ENCODE measurements around the gene RAI2. TPM values are rescaled to one million over a fixed set of nuclear protein-coding genes. Genes with fewer than 3 reads are reported as not detected.

Gene RAI2
- total RNA-seq, 1 donor from 2014 or later = not detected

DNA sequence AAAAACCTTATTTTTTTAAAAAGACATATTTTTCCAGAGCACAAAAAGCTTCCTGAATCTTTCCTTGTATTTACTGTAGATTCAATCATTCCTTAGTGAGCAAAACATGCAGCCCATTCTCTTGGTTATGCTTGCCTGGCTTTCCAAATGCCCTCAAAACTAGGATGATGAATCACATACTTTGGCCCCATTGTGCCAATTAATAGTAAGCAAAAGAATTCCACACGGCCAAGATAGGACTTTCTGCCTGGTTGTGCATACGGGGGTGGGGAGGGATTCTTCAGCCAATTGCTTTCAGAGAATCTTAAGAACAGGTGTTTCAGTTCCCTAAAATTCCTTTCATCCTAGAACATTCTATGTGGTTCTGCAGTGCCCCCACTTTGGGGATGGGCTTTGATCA is 7.0 kb downstream of the RAI2 start:
- H3K27ac Mint-ChIP-seq = no peak overlapping the region
- no peaks in the 10 kb centered on the region for H3K4me1 Mint-ChIP-seq
- H3K27me3 Mint-ChIP-seq = peaks cover 12% of the 10 kb centered on the region
- DNase-seq (no peak), ATAC-seq (ENCODE audit: low read depth) (no peak)
- no peaks in the 10 kb centered on the region for H3K36me3 Mint-ChIP-seq (ENCODE audit: low read depth)
- intact Hi-C loops (cut with micrococcal nuclease) = no loop called here
- H3K9me3 Mint-ChIP-seq = no peaks in the 10 kb centered on the region
- CTCF ChIA-PET = no interaction called here
- POLR2A ChIA-PET = no interaction called here
- TF ChIP-seq, protein P1, sequence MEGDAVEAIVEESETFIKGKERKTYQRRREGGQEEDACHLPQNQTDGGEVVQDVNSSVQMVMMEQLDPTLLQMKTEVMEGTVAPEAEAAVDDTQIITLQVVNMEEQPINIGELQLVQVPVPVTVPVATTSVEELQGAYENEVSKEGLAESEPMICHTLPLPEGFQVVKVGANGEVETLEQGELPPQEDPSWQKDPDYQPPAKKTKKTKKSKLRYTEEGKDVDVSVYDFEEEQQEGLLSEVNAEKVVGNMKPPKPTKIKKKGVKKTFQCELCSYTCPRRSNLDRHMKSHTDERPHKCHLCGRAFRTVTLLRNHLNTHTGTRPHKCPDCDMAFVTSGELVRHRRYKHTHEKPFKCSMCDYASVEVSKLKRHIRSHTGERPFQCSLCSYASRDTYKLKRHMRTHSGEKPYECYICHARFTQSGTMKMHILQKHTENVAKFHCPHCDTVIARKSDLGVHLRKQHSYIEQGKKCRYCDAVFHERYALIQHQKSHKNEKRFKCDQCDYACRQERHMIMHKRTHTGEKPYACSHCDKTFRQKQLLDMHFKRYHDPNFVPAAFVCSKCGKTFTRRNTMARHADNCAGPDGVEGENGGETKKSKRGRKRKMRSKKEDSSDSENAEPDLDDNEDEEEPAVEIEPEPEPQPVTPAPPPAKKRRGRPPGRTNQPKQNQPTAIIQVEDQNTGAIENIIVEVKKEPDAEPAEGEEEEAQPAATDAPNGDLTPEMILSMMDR (IDR thresholded peaks at IDR 0.05) = no peak
- no peak overlapping the region for H3K4me3 Mint-ChIP-seq

DNA sequence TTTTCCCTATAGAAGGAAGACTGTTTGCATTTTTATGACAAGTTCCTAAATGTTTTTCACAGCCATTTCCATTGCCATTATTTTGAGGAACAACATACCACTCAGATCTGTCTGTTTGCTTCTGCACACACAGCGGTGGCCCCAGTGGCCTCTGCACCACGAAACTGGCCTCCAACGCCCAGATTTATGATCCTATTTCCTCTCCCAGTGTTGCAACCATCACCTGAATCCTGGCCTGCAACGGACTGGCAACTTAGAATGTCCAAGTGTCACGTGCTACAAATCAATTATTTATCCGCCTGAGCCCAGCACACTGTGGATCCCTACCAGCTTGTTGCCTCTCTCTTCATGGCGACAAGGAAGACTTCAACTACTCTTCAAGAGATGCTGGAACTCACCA is 9.2 kb downstream of the RAI2 start:
- ChIA-PET POLR2A (no interaction called here), CTCF (no interaction called here)
- Mint-ChIP-seq H3K27me3 (peaks cover 6% of the 10 kb centered on the region), H3K4me1 (no peaks in the 10 kb centered on the region), H3K36me3 (ENCODE audit: low read depth) (no peaks in the 10 kb centered on the region), H3K27ac (no peak overlapping the region), H3K9me3 (no peaks in the 10 kb centered on the region), H3K4me3 (no peak overlapping the region)
- intact Hi-C loops (cut with micrococcal nuclease) = no loop called here
- DNase-seq (no peak), ATAC-seq (ENCODE audit: low read depth) (no peak)
- TF ChIP-seq, protein P1 (IDR thresholded peaks at IDR 0.05) = no peak

DNA sequence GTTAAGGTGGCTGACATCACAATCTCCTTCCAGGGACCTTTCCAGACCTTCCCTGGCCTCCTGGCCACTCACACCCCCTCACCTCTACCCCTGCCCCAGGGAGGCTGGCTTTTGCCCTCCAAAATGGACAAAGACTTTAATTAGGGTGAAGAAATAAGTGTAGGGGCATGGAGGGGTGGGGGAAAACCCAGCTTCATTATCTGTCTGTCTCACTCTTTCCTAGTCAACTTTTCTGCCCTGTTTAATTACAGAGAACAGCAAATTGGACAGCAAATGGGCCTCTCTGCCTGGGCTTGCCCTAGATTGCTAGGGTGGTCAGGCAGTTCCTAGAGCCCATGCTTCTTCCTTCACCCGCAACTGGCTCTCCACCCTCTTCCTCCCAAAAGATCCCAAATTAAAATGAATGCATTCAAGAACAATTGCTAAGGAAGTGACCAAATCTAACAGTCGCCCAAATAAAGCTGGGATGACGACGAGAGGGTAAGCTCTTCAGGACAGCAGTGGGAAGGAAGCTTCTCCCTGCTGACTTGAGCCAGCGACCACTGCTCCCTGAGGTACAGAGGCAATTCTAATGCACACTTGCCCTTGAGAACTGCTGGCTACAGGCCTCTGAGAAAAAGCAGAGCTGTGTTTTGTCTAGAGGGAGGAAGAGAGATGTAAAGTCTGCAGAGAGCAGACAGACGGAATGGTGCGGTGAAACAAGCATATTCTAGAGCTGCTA is 12.4 kb downstream of the RAI2 start:
- DNase-seq (no peak), ATAC-seq (ENCODE audit: low read depth) (no peak)
- no peak overlapping the region for H3K27ac Mint-ChIP-seq
- POLR2A ChIA-PET = no interaction called here
- H3K36me3 Mint-ChIP-seq (ENCODE audit: low read depth) = no peaks in the 10 kb centered on the region
- CTCF ChIA-PET = no interaction called here
- intact Hi-C loops (cut with micrococcal nuclease) = no loop called here
- H3K4me1 Mint-ChIP-seq = no peaks in the 10 kb centered on the region
- no peaks in the 10 kb centered on the region for H3K9me3 Mint-ChIP-seq
- TF ChIP-seq, protein P1 (IDR thresholded peaks at IDR 0.05) = no peak
- no peak overlapping the region for H3K4me3 Mint-ChIP-seq
- no peaks in the 10 kb centered on the region for H3K27me3 Mint-ChIP-seq

DNA sequence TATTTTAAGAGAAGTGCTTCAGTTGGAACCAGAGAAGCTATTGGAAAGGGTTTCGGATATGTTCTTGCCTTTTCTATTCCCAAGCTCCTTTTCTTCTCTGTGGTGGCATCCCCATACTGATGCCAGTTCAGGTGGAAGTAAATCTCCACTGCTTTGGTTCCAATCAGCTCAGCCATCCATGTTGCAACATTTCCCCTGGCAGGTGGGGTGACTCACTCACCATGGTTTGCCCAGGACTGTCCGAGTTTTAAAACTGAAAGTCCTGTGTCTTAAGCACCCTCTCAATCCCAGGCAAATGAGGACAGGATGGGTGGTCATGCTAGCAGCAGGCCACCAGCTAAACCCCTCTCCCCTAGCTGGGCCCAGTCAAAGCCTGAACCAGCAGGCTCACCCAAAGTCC is 15.1 kb downstream of the RAI2 start:
- no peak for DNase-seq
- POLR2A ChIA-PET = no interaction called here
- no peaks in the 10 kb centered on the region for H3K27me3 Mint-ChIP-seq
- no peak overlapping the region for H3K27ac Mint-ChIP-seq
- TF ChIP-seq, protein P1 (IDR thresholded peaks at IDR 0.05) = no peak
- H3K4me3 Mint-ChIP-seq = no peak overlapping the region
- intact Hi-C loops (cut with micrococcal nuclease) = no loop called here
- no peak for ATAC-seq (ENCODE audit: low read depth)
- H3K4me1 Mint-ChIP-seq = no peaks in the 10 kb centered on the region
- H3K9me3 Mint-ChIP-seq = no peaks in the 10 kb centered on the region
- H3K36me3 Mint-ChIP-seq (ENCODE audit: low read depth) = no peaks in the 10 kb centered on the region
- CTCF ChIA-PET = no interaction called here

DNA sequence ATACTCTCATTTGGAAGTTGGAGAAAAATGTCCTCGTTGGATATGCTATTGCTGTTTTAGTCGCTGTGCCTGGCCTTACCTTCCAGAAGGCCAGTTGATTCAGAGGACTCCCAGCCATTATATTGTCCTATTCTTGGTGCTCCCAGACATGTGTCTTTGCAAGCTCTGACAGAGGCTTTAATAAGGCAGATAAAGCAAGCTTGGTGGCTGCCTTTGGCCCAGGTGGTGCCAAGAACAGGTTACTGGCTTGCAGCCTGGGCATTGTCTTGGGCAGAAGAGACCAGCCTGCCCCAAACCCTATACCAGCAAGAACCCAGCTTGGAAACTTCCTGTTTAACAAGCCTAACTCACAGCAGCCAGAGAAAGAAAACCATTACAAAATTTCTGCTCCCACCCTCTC is 16.9 kb downstream of the RAI2 start:
- Mint-ChIP-seq H3K27me3 (no peaks in the 10 kb centered on the region), H3K4me1 (no peaks in the 10 kb centered on the region), H3K27ac (no peak overlapping the region), H3K4me3 (no peak overlapping the region), H3K36me3 (ENCODE audit: low read depth) (no peaks in the 10 kb centered on the region), H3K9me3 (no peaks in the 10 kb centered on the region)
- no peak for ATAC-seq (ENCODE audit: low read depth)
- ChIA-PET CTCF (no interaction called here), POLR2A (no interaction called here)
- TF ChIP-seq, protein P1 (IDR thresholded peaks at IDR 0.05) = no peak
- DNase-seq = no peak
- intact Hi-C loops (cut with micrococcal nuclease) = no loop called here
